Measurements from ENCODE around the gene DCAF12.

DCAF12 gene

GRCh38 chr9:34089311-34089710, 37.2 kb downstream of the DCAF12 start:
- no peak for DNase-seq (ENCODE audit: low read depth)
- TF ChIP-seq MYC (IDR thresholded peaks at IDR 0.05; ENCODE audit: low read depth, low read length) = no peak
- TF ChIP-seq MAX (IDR thresholded peaks at IDR 0.05; ENCODE audit: low read depth, low read length) = no peak
- no peak for TF ChIP-seq POLR2A (IDR thresholded peaks at IDR 0.05; ENCODE audit: extremely low read depth, insufficient read length)
- TF ChIP-seq, protein P1, sequence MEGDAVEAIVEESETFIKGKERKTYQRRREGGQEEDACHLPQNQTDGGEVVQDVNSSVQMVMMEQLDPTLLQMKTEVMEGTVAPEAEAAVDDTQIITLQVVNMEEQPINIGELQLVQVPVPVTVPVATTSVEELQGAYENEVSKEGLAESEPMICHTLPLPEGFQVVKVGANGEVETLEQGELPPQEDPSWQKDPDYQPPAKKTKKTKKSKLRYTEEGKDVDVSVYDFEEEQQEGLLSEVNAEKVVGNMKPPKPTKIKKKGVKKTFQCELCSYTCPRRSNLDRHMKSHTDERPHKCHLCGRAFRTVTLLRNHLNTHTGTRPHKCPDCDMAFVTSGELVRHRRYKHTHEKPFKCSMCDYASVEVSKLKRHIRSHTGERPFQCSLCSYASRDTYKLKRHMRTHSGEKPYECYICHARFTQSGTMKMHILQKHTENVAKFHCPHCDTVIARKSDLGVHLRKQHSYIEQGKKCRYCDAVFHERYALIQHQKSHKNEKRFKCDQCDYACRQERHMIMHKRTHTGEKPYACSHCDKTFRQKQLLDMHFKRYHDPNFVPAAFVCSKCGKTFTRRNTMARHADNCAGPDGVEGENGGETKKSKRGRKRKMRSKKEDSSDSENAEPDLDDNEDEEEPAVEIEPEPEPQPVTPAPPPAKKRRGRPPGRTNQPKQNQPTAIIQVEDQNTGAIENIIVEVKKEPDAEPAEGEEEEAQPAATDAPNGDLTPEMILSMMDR (IDR thresholded peaks at IDR 0.05; ENCODE audit: low read depth, low read length) = no peak
- H3K4me3 ChIP-seq (ENCODE audit: low read depth, low read length) = no peak overlapping the region

GRCh38 chr9:34087370-34087769, 39.1 kb downstream of the DCAF12 start:
- TF ChIP-seq MYC (IDR thresholded peaks at IDR 0.05; ENCODE audit: low read depth, low read length) (no peak), POLR2A (IDR thresholded peaks at IDR 0.05; ENCODE audit: extremely low read depth, insufficient read length) (no peak), MAX (IDR thresholded peaks at IDR 0.05; ENCODE audit: low read depth, low read length) (no peak)
- TF ChIP-seq, protein P1 (IDR thresholded peaks at IDR 0.05; ENCODE audit: low read depth, low read length) = no peak
- H3K4me3 ChIP-seq (ENCODE audit: low read depth, low read length) = no peak overlapping the region
- no peak for DNase-seq (ENCODE audit: low read depth)

GRCh38 chr9:34086864-34087263, 39.6 kb downstream of the DCAF12 start:
- DNase-seq (ENCODE audit: low read depth) = no peak
- TF ChIP-seq, protein P1 (IDR thresholded peaks at IDR 0.05; ENCODE audit: low read depth, low read length) = no peak
- TF ChIP-seq MYC (IDR thresholded peaks at IDR 0.05; ENCODE audit: low read depth, low read length) (no peak), MAX (IDR thresholded peaks at IDR 0.05; ENCODE audit: low read depth, low read length) (no peak), POLR2A (IDR thresholded peaks at IDR 0.05; ENCODE audit: extremely low read depth, insufficient read length) (no peak)
- H3K4me3 ChIP-seq (ENCODE audit: low read depth, low read length) = no peak overlapping the region

DNA sequence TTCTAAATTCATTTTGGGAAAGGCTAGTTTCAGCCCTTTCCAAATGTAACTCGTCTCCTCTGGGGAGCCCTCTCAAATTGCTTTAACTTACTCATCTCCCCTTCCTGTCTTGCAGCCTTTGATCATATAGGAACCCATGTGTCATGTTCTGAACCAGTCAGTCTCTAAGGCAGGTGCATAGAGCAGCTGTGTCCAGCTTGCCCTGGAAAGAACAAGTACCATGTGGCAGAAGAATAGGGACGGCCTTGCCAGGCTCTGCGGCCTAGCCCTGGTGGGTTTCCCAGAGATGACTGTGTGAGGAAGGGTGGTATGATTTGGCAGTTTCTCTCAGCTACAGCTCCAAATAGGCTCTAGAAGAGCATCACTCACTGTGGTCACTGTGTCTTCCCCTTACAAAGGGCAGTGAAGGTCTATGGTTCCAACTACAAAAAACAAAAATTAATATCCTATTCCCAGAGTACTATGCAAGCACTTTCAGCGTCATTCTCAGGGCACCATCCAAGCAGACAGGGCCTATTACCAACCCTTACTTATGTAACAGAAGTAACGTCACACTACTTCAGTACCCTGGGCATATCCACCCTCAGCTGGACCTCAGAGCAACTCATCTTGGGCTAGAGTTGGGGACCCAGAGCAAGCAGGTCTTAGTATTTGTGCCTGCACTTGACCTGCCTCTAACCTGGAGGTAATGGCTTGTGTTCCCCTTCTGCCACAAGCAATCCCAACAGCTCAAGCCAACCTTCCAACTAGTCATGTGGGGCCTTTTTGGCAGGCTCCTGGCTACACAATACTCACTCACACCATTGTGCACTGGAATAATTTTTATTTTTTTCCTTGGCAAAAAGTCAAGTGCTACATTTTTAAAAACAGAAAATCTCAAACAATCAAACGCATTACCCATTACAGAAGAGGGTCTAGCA, 40.7 kb downstream of the DCAF12 start:
- no peak for TF ChIP-seq MAX (IDR thresholded peaks at IDR 0.05; ENCODE audit: low read depth, low read length)
- TF ChIP-seq, protein P1 (IDR thresholded peaks at IDR 0.05; ENCODE audit: low read depth, low read length) = no peak
- no peak for TF ChIP-seq MYC (IDR thresholded peaks at IDR 0.05; ENCODE audit: low read depth, low read length)
- TF ChIP-seq POLR2A (IDR thresholded peaks at IDR 0.05; ENCODE audit: extremely low read depth, insufficient read length) = no peak
- no peak for DNase-seq (ENCODE audit: low read depth)
- H3K4me3 ChIP-seq (ENCODE audit: low read depth, low read length) = no peak overlapping the region

- TF ChIP-seq, protein P1 (IDR thresholded peaks at IDR 0.05; ENCODE audit: low read depth, low read length) = no peak
- H3K4me3 ChIP-seq (ENCODE audit: low read depth, low read length) = no peak overlapping the region
- no peak for DNase-seq (ENCODE audit: low read depth)
Observed at GRCh38 chr9:34084562-34084961, 41.9 kb downstream of the DCAF12 start.
